ENCODE measurements around the gene ADSL. TPM values are rescaled to one million over a fixed set of nuclear protein-coding genes. Genes with fewer than 3 reads are reported as not detected.

Gene ADSL
- total RNA-seq, 1 experiment from 2014 or later, result 126 TPM

DNA sequence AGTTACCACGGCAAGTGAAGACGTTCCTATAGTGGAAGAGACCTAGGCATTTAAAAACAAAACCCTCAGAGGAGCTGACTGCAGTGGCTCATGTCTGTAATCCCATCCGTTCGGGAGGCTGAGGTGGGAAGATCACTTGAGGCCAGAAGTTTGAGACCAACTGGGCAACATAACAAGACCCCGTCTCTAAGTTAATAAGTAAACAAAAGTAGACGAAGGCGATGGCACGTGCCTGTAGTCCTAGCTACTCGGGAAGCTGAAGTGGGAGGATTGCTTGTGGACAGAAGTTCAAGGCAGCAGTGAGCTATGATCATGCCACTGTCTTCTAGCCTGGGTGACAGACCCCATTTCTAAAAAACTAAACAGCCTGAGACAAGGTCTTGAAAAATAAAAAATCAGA is 3.8 kb upstream of the ADSL start:
- no peak overlapping the region for H3K27ac ChIP-seq (ENCODE audit: low read depth, low read length)
- ChIA-PET POLR2A (no interaction called here), CTCF (no interaction called here), RAD21 (ENCODE audit: low non-redundant PET in 1 of 2, low total read pairs in 2 of 2, uncharacterized antibody in 2 of 2, unreplicated experiment in 2 of 2) (no interaction called here)
- no peak overlapping the region for H3K4me3 ChIP-seq (replicated peaks in 1 of 2; ENCODE audit: low read depth in 1 of 2, low read length in 2 of 2)
- no peaks in the 10 kb centered on the region for H3K27me3 ChIP-seq (ENCODE audit: insufficient read depth, low read length)
- no peak for DNase-seq (ENCODE audit: low read depth, low spot score)
- no peaks in the 10 kb centered on the region for H3K9me3 ChIP-seq (ENCODE audit: control insufficient read depth in 1 of 2, insufficient read depth in 1 of 2, low read depth in 1 of 2, low read length in 2 of 2)
- TF ChIP-seq ZNF274 (IDR thresholded peaks at IDR 0.05; ENCODE audit: low read depth, low read length) (no peak), ELF1 (IDR thresholded peaks at IDR 0.05; ENCODE audit: borderline replicate concordance, low read depth) (no peak)
- H3K4me2 ChIP-seq (ENCODE audit: low read length), result no peak overlapping the region
- intact Hi-C loops (cut with micrococcal nuclease), result loop anchor here (10.0 kb wide), 1 partner anchor 408 kb away; no protein-coding TSS in a partner anchor
- peaks cover 2 to 8% of the 10 kb centered on the region in 2 experiments; a peak in 3 of 4 replicates for H3K4me1 ChIP-seq (ENCODE audit: control insufficient read depth in 1 of 2, insufficient read depth in 2 of 2, low read length in 2 of 2)
- no peaks in the 10 kb centered on the region for H4K20me1 ChIP-seq (ENCODE audit: insufficient read depth)
- H2AFZ ChIP-seq (ENCODE audit: low read depth, low read length, poor library complexity, severe bottlenecking), result no peak overlapping the region
- ATAC-seq, result no peak
- H3K36me3 ChIP-seq (ENCODE audit: control insufficient read depth in 1 of 2, insufficient read depth in 2 of 2, low read length in 2 of 2), result no peaks in the 10 kb centered on the region
- H3K9me2 ChIP-seq (ENCODE audit: insufficient read depth), result no peaks in the 10 kb centered on the region
- no peak overlapping the region for H3K9ac ChIP-seq (ENCODE audit: low read length)
- BruUV-seq (replicated peaks), result no TSS peak
- peaks cover 20% of the 10 kb centered on the region for H3K79me2 ChIP-seq (ENCODE audit: insufficient read depth, low read length)

DNA sequence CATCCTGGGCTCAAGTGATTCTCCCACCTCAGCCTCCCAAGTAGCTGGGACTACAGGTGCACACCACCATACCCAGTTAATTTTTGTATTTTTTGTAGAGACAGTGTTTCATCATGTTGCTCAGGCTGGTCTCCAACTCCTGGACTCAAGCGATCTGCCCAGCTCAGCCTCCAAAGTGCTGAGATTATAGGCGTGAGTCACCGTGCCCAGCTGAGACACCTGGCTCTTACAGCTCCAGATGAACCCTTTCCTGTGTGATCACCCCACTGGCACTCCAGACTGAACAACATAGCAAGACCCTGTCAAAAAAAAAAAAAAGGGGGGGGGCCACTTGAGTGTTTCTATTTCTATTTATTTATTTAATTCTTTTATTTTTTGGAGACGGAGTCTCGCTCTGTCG is 1.0 kb upstream of the ADSL start:
- intact Hi-C loops (cut with micrococcal nuclease), result loop anchor here (5.0 to 10.0 kb wide), 2 partner anchors 410 to 813 kb away; partner anchors contain the start of gene RPS19BP1
- DNase-seq (ENCODE audit: low read depth, low spot score) (no peak), ATAC-seq (no peak)
- Histone ChIP-seq H2AFZ (ENCODE audit: low read depth, low read length, poor library complexity, severe bottlenecking) (no peak overlapping the region), H3K27ac (ENCODE audit: low read depth, low read length) (peak overlapping the region; percentile 92), H3K4me3 (replicated peaks in 1 of 2; ENCODE audit: low read depth in 1 of 2, low read length in 2 of 2) (peak overlapping the region; percentile 72 to 96), H3K9me3 (ENCODE audit: control insufficient read depth in 1 of 2, insufficient read depth in 1 of 2, low read depth in 1 of 2, low read length in 2 of 2) (no peaks in the 10 kb centered on the region), H3K4me2 (ENCODE audit: low read length) (peak overlapping the region; percentile 85), H3K36me3 (ENCODE audit: control insufficient read depth in 1 of 2, insufficient read depth in 2 of 2, low read length in 2 of 2) (peaks cover 5 to 12% of the 10 kb centered on the region in 2 experiments; a peak in 3 of 4 replicates), H3K79me2 (ENCODE audit: insufficient read depth, low read length) (peaks cover 45% of the 10 kb centered on the region), H3K27me3 (ENCODE audit: insufficient read depth, low read length) (no peaks in the 10 kb centered on the region), H3K4me1 (ENCODE audit: control insufficient read depth in 1 of 2, insufficient read depth in 2 of 2, low read length in 2 of 2) (peaks cover 8 to 17% of the 10 kb centered on the region in 2 experiments; a peak in 3 of 4 replicates), H3K9ac (ENCODE audit: low read length) (peak overlapping the region; percentile 74), H3K9me2 (ENCODE audit: insufficient read depth) (no peaks in the 10 kb centered on the region), H4K20me1 (ENCODE audit: insufficient read depth) (no peaks in the 10 kb centered on the region)
- POLR2A ChIA-PET, result interaction anchor here (0.7 to 4.0 kb wide), 3 partner anchors 168 to 430 kb away, joined by 3 to 18 read pairs (median 4); partner anchors contain the start of gene TNRC6B
- TF ChIP-seq EGR1 (IDR thresholded peaks at IDR 0.05; ENCODE audit: low read depth) (no peak), SRF (IDR thresholded peaks at IDR 0.05; ENCODE audit: low read depth) (no peak), EZH2 (IDR thresholded peaks at IDR 0.05) (no peak), ZFX (IDR thresholded peaks at IDR 0.05) (no peak), POLR2AphosphoS5 (IDR thresholded peaks at IDR 0.05; ENCODE audit: low read depth, low read length) (no peak), TCF7L2 (IDR thresholded peaks at IDR 0.05; ENCODE audit: borderline replicate concordance, extremely low read depth, insufficient read depth, insufficient read length) (no peak), ZNF274 (IDR thresholded peaks at IDR 0.05; ENCODE audit: low read depth, low read length) (no peak), SIN3A (IDR thresholded peaks at IDR 0.05; ENCODE audit: low read depth) (no peak), FOSL1 (IDR thresholded peaks at IDR 0.05; ENCODE audit: low read depth) (no peak), SP1 (IDR thresholded peaks at IDR 0.05; ENCODE audit: low read depth) (no peak), EZH2phosphoT487 (IDR thresholded peaks at IDR 0.05; ENCODE audit: borderline replicate concordance) (no peak), POLR2A (IDR thresholded peaks at IDR 0.05; ENCODE audit: borderline replicate concordance, extremely low read depth, insufficient read depth, insufficient read length) (no peak), YY1 (IDR thresholded peaks at IDR 0.05; ENCODE audit: extremely low read depth, insufficient replicate concordance, low read depth, low read length) (no peak), JUND (IDR thresholded peaks at IDR 0.05) (no peak; the same call in 1 of the 2 replicates)
- TF ChIP-seq, protein P1, sequence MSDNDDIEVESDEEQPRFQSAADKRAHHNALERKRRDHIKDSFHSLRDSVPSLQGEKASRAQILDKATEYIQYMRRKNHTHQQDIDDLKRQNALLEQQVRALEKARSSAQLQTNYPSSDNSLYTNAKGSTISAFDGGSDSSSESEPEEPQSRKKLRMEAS (IDR thresholded peaks at IDR 0.05), result no peak
- TF ChIP-seq, protein P2, sequence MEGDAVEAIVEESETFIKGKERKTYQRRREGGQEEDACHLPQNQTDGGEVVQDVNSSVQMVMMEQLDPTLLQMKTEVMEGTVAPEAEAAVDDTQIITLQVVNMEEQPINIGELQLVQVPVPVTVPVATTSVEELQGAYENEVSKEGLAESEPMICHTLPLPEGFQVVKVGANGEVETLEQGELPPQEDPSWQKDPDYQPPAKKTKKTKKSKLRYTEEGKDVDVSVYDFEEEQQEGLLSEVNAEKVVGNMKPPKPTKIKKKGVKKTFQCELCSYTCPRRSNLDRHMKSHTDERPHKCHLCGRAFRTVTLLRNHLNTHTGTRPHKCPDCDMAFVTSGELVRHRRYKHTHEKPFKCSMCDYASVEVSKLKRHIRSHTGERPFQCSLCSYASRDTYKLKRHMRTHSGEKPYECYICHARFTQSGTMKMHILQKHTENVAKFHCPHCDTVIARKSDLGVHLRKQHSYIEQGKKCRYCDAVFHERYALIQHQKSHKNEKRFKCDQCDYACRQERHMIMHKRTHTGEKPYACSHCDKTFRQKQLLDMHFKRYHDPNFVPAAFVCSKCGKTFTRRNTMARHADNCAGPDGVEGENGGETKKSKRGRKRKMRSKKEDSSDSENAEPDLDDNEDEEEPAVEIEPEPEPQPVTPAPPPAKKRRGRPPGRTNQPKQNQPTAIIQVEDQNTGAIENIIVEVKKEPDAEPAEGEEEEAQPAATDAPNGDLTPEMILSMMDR (IDR thresholded peaks at IDR 0.05 in 2 of 3, conservative IDR thresholded peaks at IDR 0.05 in 1 of 3; ENCODE audit: borderline replicate concordance in 1 of 3, insufficient read depth in 1 of 3, low read depth in 2 of 3, low read length in 2 of 3), result no peak
- RAD21 ChIA-PET (ENCODE audit: low non-redundant PET in 1 of 2, low total read pairs in 2 of 2, uncharacterized antibody in 2 of 2, unreplicated experiment in 2 of 2), result interaction anchor here (0.6 to 1.0 kb wide), 3 partner anchors 48 to 301 kb away, joined by 4 to 6 read pairs (median 4); partner anchors contain the start of gene TNRC6B (in 1 of the 2)
- CTCF ChIA-PET, result interaction anchor here (0.7 to 1.3 kb wide), 2 partner anchors 17 to 302 kb away, joined by 3 read pairs; no protein-coding TSS in a partner anchor
- BruUV-seq (replicated peaks), result no TSS peak

Data from HCT116 (cell line).